ENCODE measurements around the gene RHOT1.

The RHOT1 gene

GRCh38 chr17:32215696-32216095, 73.4 kb downstream of the RHOT1 start:
- DNase-seq (ENCODE audit: low read depth in 1 of 2, low spot score in 1 of 2) = no peak
- H3K27ac ChIP-seq (replicated peaks) = no peak overlapping the region

GRCh38 chr17:32222621-32223020, 80.3 kb downstream of the RHOT1 start:
- Histone ChIP-seq H3K4me3 (replicated peaks; ENCODE audit: insufficient read depth, low read length) (no peak overlapping the region), H3K27me3 (ENCODE audit: insufficient read depth, poor library complexity, severe bottlenecking) (no peaks in the 10 kb centered on the region), H3K27ac (replicated peaks) (no peak overlapping the region)
- DNase-seq (ENCODE audit: low read depth in 1 of 2, low spot score in 1 of 2) = no peak
- TF ChIP-seq REST (IDR thresholded peaks at IDR 0.05; ENCODE audit: insufficient replicate concordance, low read depth) (no peak), GABPA (IDR thresholded peaks at IDR 0.05; ENCODE audit: low read depth) (no peak), SPI1 (IDR thresholded peaks at IDR 0.05; ENCODE audit: borderline replicate concordance, low read depth) (no peak), POLR2AphosphoS5 (IDR thresholded peaks at IDR 0.05; ENCODE audit: low read depth) (no peak), CTCF (IDR thresholded peaks at IDR 0.05; ENCODE audit: insufficient read depth, low read length) (no peak)

More at GRCh38 chr17:32215696-32216095, 73.4 kb downstream of the RHOT1 start:
- no peaks in the 10 kb centered on the region for H3K27me3 ChIP-seq (ENCODE audit: insufficient read depth, poor library complexity, severe bottlenecking)
- H3K4me3 ChIP-seq (replicated peaks; ENCODE audit: insufficient read depth, low read length) = no peak overlapping the region
- TF ChIP-seq GABPA (IDR thresholded peaks at IDR 0.05; ENCODE audit: low read depth) (no peak), POLR2AphosphoS5 (IDR thresholded peaks at IDR 0.05; ENCODE audit: low read depth) (no peak), CTCF (IDR thresholded peaks at IDR 0.05; ENCODE audit: insufficient read depth, low read length) (no peak), SPI1 (IDR thresholded peaks at IDR 0.05; ENCODE audit: borderline replicate concordance, low read depth) (no peak), REST (IDR thresholded peaks at IDR 0.05; ENCODE audit: insufficient replicate concordance, low read depth) (no peak)

GRCh38 chr17:32223703-32224102, 81.4 kb downstream of the RHOT1 start:
- Histone ChIP-seq H3K27ac (replicated peaks) (no peak overlapping the region), H3K4me3 (replicated peaks; ENCODE audit: insufficient read depth, low read length) (no peak overlapping the region), H3K27me3 (ENCODE audit: insufficient read depth, poor library complexity, severe bottlenecking) (no peaks in the 10 kb centered on the region)
- DNase-seq (ENCODE audit: low read depth in 1 of 2, low spot score in 1 of 2) = no peak
- TF ChIP-seq SPI1 (IDR thresholded peaks at IDR 0.05; ENCODE audit: borderline replicate concordance, low read depth) = no peak
- TF ChIP-seq GABPA (IDR thresholded peaks at IDR 0.05; ENCODE audit: low read depth) = no peak
- TF ChIP-seq REST (IDR thresholded peaks at IDR 0.05; ENCODE audit: insufficient replicate concordance, low read depth) = no peak
- no peak for TF ChIP-seq POLR2AphosphoS5 (IDR thresholded peaks at IDR 0.05; ENCODE audit: low read depth)
- TF ChIP-seq CTCF (IDR thresholded peaks at IDR 0.05; ENCODE audit: insufficient read depth, low read length) = no peak
